ENCODE results near the gene BFSP2.

The BFSP2 gene

DNA sequence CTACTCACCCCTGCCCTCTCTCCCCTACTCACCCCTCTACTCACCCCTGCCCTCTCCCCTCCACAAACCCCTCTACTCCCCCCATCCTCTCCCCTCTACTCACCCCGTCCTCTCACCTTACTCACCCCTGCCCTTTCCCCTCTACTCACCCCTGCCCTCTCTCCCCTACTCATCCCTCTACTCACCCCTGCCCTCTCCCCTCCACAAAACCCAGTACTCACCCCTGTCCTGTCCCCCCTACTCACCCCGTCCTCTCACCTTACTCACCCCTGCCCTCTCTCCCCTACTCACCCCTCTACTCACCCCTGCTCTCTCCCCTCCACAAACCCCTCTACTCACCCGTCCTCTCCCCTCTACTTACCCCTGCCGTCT lies 14.2 kb downstream of the BFSP2 start:
- H3K27me3 Mint-ChIP-seq (ENCODE audit: low read depth), result peaks cover 8% of the 10 kb centered on the region
- H3K36me3 Mint-ChIP-seq (ENCODE audit: low read depth), result no peaks in the 10 kb centered on the region
- H3K4me3 Mint-ChIP-seq, result no peak overlapping the region
- no peak overlapping the region for H3K27ac Mint-ChIP-seq
- peaks cover 2% of the 10 kb centered on the region for H3K4me1 Mint-ChIP-seq (ENCODE audit: low read depth)
- no peaks in the 10 kb centered on the region for H3K9me3 Mint-ChIP-seq
- no peak for DNase-seq (ENCODE audit: low spot score)

DNA sequence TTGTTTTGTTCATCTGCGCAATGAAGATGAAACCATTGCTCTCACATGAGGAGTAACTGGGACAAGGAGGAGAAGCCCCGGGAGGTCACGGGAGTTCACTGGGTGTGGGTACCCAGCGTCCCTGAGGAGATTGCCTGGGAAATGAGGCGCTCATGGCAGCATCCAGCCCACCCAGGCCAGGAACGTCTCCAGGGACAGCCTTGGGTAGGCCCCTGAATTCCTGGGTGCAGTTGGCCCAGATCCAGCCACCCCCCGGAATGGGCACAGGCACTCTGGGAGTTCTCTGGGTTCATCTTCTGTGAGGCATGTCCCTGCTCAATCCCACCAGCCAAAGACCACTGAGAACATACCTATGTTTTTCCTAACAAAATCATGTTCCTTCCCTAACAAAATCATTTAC lies 18.5 kb downstream of the BFSP2 start:
- H3K27me3 Mint-ChIP-seq (ENCODE audit: low read depth), result no peaks in the 10 kb centered on the region

DNA sequence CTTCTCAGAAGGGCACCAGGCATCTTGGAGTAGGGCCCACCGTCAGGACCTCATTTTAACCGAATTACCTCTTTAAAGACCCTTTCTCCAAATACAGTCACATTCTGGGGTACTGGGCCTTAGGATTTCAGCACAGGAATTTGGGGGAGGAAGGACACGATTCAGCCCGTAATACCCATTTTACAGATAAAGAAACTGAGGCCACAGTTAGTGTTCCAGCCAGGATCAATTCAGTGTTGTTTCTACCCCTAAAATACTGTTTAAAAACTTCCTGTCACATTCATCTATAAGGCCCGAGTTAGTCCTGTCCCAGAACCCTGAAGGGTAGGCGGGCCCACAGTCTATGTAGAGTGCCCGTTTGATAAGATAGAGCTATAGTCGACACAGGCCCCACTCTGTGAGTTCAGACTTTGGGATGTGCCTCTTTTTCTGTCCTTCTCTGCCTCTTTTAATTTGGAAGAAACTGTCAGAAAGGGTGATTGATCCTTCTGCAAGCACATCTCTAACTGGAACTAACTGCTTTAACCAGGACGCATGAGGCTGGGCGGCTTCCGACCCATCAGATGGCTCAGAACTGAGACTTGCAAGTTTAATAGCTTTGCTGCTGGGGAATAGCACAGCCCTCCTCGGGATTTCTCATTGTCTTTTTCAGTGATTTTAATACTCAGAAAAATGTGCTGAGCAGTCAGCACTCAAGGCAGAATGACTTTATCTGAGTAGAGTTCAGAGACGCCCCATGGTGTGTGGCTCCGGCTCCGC lies 19.5 kb downstream of the BFSP2 start:
- no peak for DNase-seq (ENCODE audit: low spot score)
- Mint-ChIP-seq H3K36me3 (ENCODE audit: low read depth) (no peaks in the 10 kb centered on the region), H3K4me1 (ENCODE audit: low read depth) (peaks cover 3% of the 10 kb centered on the region), H3K9me3 (no peaks in the 10 kb centered on the region), H3K27ac (no peak overlapping the region), H3K27me3 (ENCODE audit: low read depth) (no peaks in the 10 kb centered on the region), H3K4me3 (no peak overlapping the region)

More for the DNA sequence above, 18.5 kb downstream of the BFSP2 start:
- no peak overlapping the region for H3K4me3 Mint-ChIP-seq
- H3K4me1 Mint-ChIP-seq (ENCODE audit: low read depth), result no peaks in the 10 kb centered on the region
- no peaks in the 10 kb centered on the region for H3K36me3 Mint-ChIP-seq (ENCODE audit: low read depth)
- no peaks in the 10 kb centered on the region for H3K9me3 Mint-ChIP-seq
- no peak overlapping the region for H3K27ac Mint-ChIP-seq
- DNase-seq (ENCODE audit: low spot score), result no peak

DNA sequence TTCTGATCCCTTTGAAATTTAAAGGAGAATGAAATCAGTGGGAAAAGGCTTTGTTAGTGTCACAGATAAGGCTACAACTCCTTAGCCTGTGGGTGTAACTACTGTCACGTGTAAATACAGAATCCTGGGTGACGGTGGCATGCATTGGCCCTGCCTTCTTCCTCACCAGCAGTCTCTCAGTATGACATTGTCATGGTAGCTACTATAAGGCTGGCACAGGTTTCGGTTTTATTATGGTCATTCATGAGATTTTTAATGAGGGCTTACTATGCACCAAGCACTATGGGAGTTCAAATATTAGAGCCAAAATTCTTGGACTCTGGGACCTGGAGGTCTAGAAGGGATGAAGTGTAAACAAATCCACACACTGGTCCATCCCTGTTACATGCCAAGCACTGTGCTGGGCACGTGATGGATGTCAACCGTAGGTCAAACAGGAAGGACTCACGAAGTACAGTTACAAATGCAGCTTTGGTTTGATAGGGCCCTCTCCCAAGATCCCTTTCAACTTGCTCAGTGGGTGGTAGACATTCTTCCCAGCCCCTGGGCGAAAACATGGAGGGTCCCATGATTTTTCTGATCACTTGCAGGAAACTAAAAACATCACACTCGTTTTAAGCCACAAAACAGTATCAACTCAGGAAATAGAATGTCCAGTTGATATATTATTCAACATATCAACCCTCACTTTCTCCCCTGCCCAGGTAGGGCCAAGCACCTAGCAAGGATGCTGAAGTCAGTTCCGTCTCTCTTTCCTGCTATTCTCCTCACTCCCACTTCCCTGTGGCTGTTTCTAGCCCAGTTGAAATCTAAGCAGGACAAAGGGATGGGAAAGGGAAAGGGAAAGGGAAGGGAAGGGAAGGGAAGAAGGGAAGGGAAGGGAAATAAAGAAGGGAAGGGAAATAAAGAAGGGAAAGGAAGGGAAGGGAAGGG lies 25.3 kb downstream of the BFSP2 start:
- no peaks in the 10 kb centered on the region for H3K36me3 Mint-ChIP-seq (ENCODE audit: low read depth)
- H3K4me1 Mint-ChIP-seq (ENCODE audit: low read depth), result peaks cover 3% of the 10 kb centered on the region
- no peaks in the 10 kb centered on the region for H3K27me3 Mint-ChIP-seq (ENCODE audit: low read depth)
- H3K4me3 Mint-ChIP-seq, result no peak overlapping the region
- no peaks in the 10 kb centered on the region for H3K9me3 Mint-ChIP-seq
- DNase-seq (ENCODE audit: low spot score), result no peak
- H3K27ac Mint-ChIP-seq, result no peak overlapping the region

DNA sequence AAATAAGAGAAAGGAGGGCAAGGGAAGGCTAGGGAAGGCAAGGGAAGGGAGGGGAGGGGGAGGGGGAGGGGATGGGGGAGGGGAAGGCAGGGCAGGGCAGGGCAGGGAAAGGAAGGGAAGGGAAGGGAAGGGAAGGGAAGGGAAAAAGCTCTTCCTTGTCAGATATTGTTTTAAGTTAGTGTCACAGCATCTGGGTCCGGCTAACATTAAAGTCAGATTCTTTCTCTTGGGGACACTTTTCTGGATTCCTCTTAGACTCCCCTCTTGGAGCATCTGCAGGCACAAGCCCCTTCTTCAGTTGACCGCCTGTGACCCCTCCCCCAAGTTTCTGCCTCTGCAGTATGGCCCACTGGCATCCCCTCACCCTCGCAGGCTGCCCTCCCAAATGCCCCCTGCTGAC lies 26.0 kb downstream of the BFSP2 start:
- Mint-ChIP-seq H3K27me3 (ENCODE audit: low read depth) (no peaks in the 10 kb centered on the region), H3K4me1 (ENCODE audit: low read depth) (peaks cover 3% of the 10 kb centered on the region), H3K9me3 (no peaks in the 10 kb centered on the region), H3K4me3 (no peak overlapping the region), H3K36me3 (ENCODE audit: low read depth) (no peaks in the 10 kb centered on the region), H3K27ac (no peak overlapping the region)
- DNase-seq (ENCODE audit: low spot score), result no peak

DNA sequence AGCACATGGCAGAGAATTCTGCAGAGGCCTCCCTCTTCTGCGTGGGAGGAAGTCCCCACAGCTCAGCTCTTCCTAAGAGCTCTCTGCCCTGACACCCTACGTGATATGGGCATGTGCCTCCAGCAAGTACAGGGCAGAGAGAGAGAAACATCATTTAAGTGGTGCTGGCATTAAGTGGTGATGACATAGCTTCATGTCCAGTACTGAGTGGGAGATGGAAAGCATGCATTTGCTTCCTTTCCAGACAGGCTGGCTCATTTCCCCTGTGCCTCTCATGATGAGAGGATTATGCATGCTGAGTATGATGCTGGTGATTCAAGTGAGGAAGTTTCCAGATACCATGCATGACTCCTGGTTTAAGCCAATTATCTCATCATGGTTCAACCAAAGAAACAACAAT lies 26.9 kb downstream of the BFSP2 start:
- Mint-ChIP-seq H3K4me1 (ENCODE audit: low read depth) (peaks cover 3% of the 10 kb centered on the region), H3K27ac (no peak overlapping the region), H3K9me3 (no peaks in the 10 kb centered on the region), H3K36me3 (ENCODE audit: low read depth) (no peaks in the 10 kb centered on the region), H3K4me3 (no peak overlapping the region), H3K27me3 (ENCODE audit: low read depth) (no peaks in the 10 kb centered on the region)
- no peak for DNase-seq (ENCODE audit: low spot score)

DNA sequence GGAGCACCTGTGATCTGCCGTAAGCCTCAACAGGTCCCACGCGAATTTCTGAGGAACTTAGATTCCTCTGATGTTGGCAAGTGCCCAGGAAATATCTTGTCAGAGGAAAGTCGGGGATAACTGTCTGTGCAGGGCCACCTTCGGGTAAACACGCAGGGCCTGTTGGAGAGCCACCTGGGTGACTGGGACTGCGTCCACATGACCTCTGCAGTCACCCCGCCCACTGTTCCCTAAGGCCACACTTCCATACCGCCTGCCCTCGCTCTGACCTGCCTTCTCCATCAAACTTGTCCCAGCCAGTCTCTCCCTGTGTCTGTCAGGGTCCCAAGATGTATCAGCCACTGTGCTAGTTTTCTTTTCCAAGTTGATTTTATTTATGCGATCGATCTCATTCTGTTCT lies 28.7 kb downstream of the BFSP2 start:
- Mint-ChIP-seq H3K27ac (no peak overlapping the region), H3K27me3 (ENCODE audit: low read depth) (no peaks in the 10 kb centered on the region), H3K9me3 (no peaks in the 10 kb centered on the region)

DNA sequence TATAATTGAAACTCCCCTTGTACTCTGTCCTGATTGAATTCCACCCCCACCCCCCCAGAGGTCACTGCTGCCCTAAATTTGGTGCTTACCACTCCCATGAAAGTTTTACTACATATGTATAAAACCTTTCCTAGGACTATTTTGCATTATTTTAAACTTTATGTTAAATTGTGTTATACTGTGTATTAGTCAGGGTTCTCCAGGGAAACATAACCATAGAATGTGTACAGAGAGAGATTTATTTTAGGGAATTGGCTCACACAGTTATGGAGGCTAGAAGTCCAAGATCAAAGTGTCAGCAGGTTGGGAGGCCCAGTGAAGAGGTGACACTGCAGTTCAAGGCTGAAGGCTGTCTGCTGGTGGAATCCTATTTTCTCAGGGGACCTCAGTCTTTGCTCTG lies 29.2 kb downstream of the BFSP2 start:
- H3K27ac Mint-ChIP-seq, result no peak overlapping the region

More for the DNA sequence above, 28.7 kb downstream of the BFSP2 start:
- H3K36me3 Mint-ChIP-seq (ENCODE audit: low read depth), result no peaks in the 10 kb centered on the region
- H3K4me3 Mint-ChIP-seq, result no peak overlapping the region
- DNase-seq (ENCODE audit: low spot score), result no peak
- peaks cover 2% of the 10 kb centered on the region for H3K4me1 Mint-ChIP-seq (ENCODE audit: low read depth)

DNA sequence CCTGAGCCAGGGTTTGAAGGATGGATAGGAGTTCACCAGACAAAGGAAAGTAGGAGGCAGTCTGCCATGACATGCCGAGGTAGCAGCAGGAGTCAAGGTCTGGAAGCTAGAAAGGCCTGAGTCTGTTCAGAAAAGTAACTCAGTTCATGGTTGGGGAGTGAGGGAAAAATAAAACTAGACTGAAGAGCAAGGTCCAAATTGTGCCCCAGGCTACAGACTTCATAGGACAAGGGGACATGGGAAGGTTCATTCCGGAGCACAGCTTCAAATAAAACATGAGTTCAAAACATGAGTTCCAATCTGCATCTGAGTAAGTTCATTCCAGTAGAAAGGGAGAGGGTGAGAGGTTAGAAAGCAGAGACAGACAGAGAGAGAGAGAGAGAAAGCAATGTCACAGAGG lies 39.7 kb downstream of the BFSP2 start:
- H3K4me3 Mint-ChIP-seq, result no peak overlapping the region
- H3K36me3 Mint-ChIP-seq (ENCODE audit: low read depth), result peaks cover 6% of the 10 kb centered on the region
- H3K4me1 Mint-ChIP-seq (ENCODE audit: low read depth), result peaks cover 31% of the 10 kb centered on the region
- H3K9me3 Mint-ChIP-seq, result peaks cover 12% of the 10 kb centered on the region
- H3K27ac Mint-ChIP-seq, result no peak overlapping the region
- no peaks in the 10 kb centered on the region for H3K27me3 Mint-ChIP-seq (ENCODE audit: low read depth)
- DNase-seq (ENCODE audit: low spot score), result no peak

More for the DNA sequence above, 29.2 kb downstream of the BFSP2 start:
- no peak for DNase-seq (ENCODE audit: low spot score)
- Mint-ChIP-seq H3K4me3 (no peak overlapping the region), H3K27me3 (ENCODE audit: low read depth) (no peaks in the 10 kb centered on the region), H3K9me3 (no peaks in the 10 kb centered on the region), H3K4me1 (ENCODE audit: low read depth) (no peaks in the 10 kb centered on the region), H3K36me3 (ENCODE audit: low read depth) (no peaks in the 10 kb centered on the region)

DNA sequence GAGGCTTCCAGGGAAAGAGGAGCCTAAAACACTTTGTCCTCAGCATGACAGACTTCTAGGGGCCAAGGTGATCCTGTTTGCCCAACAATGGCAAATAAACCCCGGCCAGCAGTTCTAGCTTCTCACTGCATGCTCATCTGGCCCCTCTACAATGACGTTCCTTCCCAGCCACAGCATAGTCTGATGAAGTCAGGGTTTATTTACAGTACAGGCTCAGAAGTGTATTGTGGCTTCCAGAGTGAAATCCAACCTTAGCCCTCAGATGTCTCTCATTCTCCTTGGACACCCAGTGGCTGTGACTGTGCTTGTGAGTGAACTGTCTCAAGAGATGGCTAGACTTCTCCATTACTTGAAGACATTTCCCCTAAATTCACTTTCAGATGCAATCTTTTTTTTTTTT lies 40.8 kb downstream of the BFSP2 start:
- Mint-ChIP-seq H3K36me3 (ENCODE audit: low read depth) (peaks cover 6% of the 10 kb centered on the region), H3K9me3 (peaks cover 12% of the 10 kb centered on the region), H3K27ac (no peak overlapping the region), H3K4me1 (ENCODE audit: low read depth) (peaks cover 34% of the 10 kb centered on the region), H3K27me3 (ENCODE audit: low read depth) (no peaks in the 10 kb centered on the region), H3K4me3 (no peak overlapping the region)
- DNase-seq (ENCODE audit: low spot score), result no peak

DNA sequence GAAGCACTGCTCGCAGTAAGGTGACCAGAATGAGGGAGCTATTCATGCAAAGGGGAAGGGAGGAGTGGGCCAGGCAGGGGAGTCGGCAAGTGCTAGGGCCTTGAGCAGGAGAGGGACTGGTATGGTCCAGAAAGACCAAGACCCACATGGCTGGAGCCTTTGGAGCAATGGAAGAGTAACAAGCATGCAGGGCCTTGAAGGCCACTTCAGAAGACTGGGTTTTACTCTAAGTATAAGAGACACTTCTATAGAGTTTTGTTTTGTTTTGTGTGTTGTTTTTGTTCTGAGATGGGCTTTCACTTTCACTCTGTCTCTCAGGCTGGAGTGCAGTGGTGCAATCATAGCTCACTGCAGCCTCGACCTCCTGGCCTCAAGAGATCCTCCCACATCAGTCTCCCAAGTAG lies 42.0 kb downstream of the BFSP2 start:
- Mint-ChIP-seq H3K27ac (peak overlapping the region; percentile 95), H3K27me3 (ENCODE audit: low read depth) (no peaks in the 10 kb centered on the region), H3K4me1 (ENCODE audit: low read depth) (peaks cover 36% of the 10 kb centered on the region), H3K36me3 (ENCODE audit: low read depth) (peaks cover 6% of the 10 kb centered on the region), H3K9me3 (peaks cover 12% of the 10 kb centered on the region), H3K4me3 (peak overlapping the region; percentile 86)
- peak; percentile 24 for DNase-seq (ENCODE audit: low spot score)

DNA sequence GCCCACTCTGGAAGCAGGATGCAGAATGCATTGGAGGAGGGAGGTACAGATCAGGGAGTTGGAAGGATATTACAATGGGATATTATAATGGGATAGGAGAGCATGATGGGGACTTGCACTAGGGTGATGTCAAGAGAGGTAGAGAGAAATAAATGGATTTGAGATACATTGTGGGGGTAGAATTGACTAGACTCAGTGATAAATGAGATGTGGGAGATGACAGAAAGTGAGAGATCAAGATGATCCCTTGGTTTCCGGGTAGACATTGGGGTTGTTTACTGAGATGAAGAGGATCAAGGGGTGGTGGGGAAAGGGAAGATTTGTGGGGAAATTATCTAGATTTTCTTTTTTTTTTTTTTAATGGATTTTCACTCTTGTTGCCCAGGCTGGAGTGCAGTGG lies 42.7 kb downstream of the BFSP2 start:
- Mint-ChIP-seq H3K27me3 (ENCODE audit: low read depth) (no peaks in the 10 kb centered on the region), H3K36me3 (ENCODE audit: low read depth) (peaks cover 6% of the 10 kb centered on the region), H3K27ac (peak overlapping the region; percentile 95), H3K4me1 (ENCODE audit: low read depth) (peaks cover 38% of the 10 kb centered on the region), H3K9me3 (peaks cover 12% of the 10 kb centered on the region), H3K4me3 (peak overlapping the region; percentile 86)
- no peak for DNase-seq (ENCODE audit: low spot score)

DNA sequence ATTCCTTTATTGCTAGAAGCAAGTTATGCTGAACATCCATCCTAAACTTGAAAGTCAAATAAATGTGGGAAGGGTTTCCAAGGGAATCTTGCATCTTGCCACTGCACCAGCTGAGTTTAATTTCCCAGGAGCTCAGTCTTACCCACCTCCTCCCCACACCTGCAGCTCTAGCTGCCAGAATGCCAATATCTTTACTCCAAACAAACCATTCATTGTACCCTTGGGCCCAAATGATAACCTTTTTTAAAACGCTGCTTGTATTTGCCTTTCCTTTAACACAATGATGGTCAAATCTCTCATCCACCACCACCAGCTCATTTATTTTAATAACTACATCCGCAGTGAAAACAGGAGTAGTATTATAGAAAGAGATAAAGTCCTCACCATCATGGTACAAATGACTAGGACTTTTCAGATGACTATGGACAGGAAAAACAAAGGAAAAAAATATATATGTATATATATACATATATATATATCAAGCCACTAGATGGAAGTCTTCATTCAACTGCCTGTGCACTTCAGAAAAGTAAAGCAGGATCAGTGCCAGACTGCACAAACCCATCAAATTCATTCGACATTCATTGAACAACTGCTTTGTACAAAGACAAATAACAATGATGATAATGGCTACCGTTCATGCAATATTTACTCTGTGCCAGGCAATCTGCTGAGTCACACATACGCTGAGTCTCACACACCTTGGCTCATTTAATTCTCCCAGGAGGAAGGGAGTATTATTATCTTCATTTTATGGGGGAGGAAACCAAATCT lies 44.0 kb downstream of the BFSP2 start:
- Mint-ChIP-seq H3K4me1 (ENCODE audit: low read depth) (peaks cover 46% of the 10 kb centered on the region), H3K4me3 (no peak overlapping the region), H3K36me3 (ENCODE audit: low read depth) (peaks cover 6% of the 10 kb centered on the region), H3K27me3 (ENCODE audit: low read depth) (no peaks in the 10 kb centered on the region), H3K27ac (no peak overlapping the region), H3K9me3 (peaks cover 12% of the 10 kb centered on the region)
- no peak for DNase-seq (ENCODE audit: low spot score)

DNA sequence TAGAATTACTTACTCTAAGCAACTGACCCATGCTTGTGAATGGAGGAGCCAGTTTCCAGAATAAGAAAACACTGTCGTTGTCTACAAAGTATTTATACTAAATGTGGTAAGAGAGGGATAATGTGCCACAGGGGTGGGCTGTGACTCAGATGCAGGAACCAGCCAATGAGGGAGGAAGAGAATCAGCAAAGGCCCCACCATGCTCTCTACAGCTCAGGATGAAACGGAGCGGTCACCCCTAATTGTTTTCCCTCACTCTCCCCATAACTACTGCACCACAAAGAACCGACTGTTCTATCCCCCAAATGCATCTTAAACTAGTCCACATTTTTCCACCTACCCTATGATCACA lies 44.5 kb downstream of the BFSP2 start:
- peaks cover 3% of the 10 kb centered on the region for H3K36me3 Mint-ChIP-seq (ENCODE audit: low read depth)
- no peak overlapping the region for H3K27ac Mint-ChIP-seq

More for the DNA sequence above, 44.5 kb downstream of the BFSP2 start:
- H3K4me1 Mint-ChIP-seq (ENCODE audit: low read depth), result peaks cover 52% of the 10 kb centered on the region
- no peaks in the 10 kb centered on the region for H3K27me3 Mint-ChIP-seq (ENCODE audit: low read depth)
- no peak for DNase-seq (ENCODE audit: low spot score)
- peaks cover 9% of the 10 kb centered on the region for H3K9me3 Mint-ChIP-seq
- no peak overlapping the region for H3K4me3 Mint-ChIP-seq

Data from T-helper 2 cell treated with Interferon-gamma antibody and Interleukin-4, amounts not matched to agents 5 μg/mL and 100 μg/mL, for 36 hours (primary cell).